HepG2 (cell line): Measurements from ENCODE around the gene ISOC2. TPM values are rescaled to one million over a fixed set of nuclear protein-coding genes. Genes with fewer than 3 reads are reported as not detected.
A peak's percentile ranks its signal among the peaks of the same experiment; 100 is the strongest.

Experiments
- AKAP8 ChIP-seq: sonication (generic); formaldehyde crosslinking; IDR thresholded peaks from 2 replicates; pipeline ENCODE4 v1.5.1; 2020; ENCODE audit warnings: mild to moderate bottlenecking, missing genetic modification reagents
- HOMEZ ChIP-seq: IDR thresholded peaks from 2 replicates; pipeline ENCODE4 v1.6.1; 2016; ENCODE audit warnings: low read depth
- NFIC ChIP-seq: IDR thresholded peaks from 2 replicates; pipeline ENCODE4 v1.6.1; 2012; ENCODE audit warnings: mild to moderate bottlenecking, low read length, inconsistent platforms
- NFKB2 ChIP-seq: sonication (generic); formaldehyde crosslinking; IDR thresholded peaks from 2 replicates; pipeline ENCODE4 v1.4.0; 2020; ENCODE audit warnings: missing genetic modification reagents, borderline replicate concordance
- PLSCR1 ChIP-seq: sonication (generic); formaldehyde crosslinking; IDR thresholded peaks from 2 replicates; pipeline ENCODE4 v1.5.0; 2020; ENCODE audit warnings: missing genetic modification reagents, mild to moderate bottlenecking, borderline replicate concordance
- PPARG ChIP-seq: conservative IDR thresholded peaks from 2 replicates; pipeline ENCODE4 v1.6.1; 2016; ENCODE audit warnings: missing biosample characterization, missing genetic modification reagents
- SALL1 ChIP-seq: sonication (generic); formaldehyde crosslinking; IDR thresholded peaks from 2 replicates; pipeline ENCODE4 v1.8.0; 2022; ENCODE audit warnings: mild to moderate bottlenecking, missing genetic modification reagents
- SALL2 ChIP-seq: sonication (generic); formaldehyde crosslinking; IDR thresholded peaks from 2 replicates; pipeline ENCODE4 v1.8.1; 2023; ENCODE audit warnings: mild to moderate bottlenecking, missing genetic modification reagents, inconsistent platforms
- SOX13 ChIP-seq, 3 experiments: fragments of 450-650 bp in 1 of 3; sonication (generic) in 1 of 3; formaldehyde crosslinking in 1 of 3; IDR thresholded peaks in 2 of 3; conservative IDR thresholded peaks in 1 of 3; 2 replicates each; pipeline versions ENCODE4 v1.5.0 to v1.6.1; 2016 to 2020; ENCODE audit warnings: antibody characterized with exemption in 1 of 3, mild to moderate bottlenecking in 1 of 3, missing compliant biosample characterization in 1 of 3, missing genetic modification reagents in 1 of 3, moderate library complexity in 1 of 3
- SP4 ChIP-seq: sonication (generic); formaldehyde crosslinking; IDR thresholded peaks from 2 replicates; pipeline ENCODE4 v1.8.1; 2023; ENCODE audit warnings: mild to moderate bottlenecking, missing genetic modification reagents
- SPEN ChIP-seq: sonication (generic); formaldehyde crosslinking; IDR thresholded peaks from 2 replicates; pipeline ENCODE4 v1.5.1; 2020; ENCODE audit warnings: low read depth, mild to moderate bottlenecking, missing genetic modification reagents
- SUZ12 ChIP-seq: fragments of 150-350 bp; IDR thresholded peaks from 2 replicates; pipeline ENCODE4 v1.6.1; 2014; ENCODE audit warnings: low read depth, low read length
- ZBTB3 ChIP-seq: sonication (generic); formaldehyde crosslinking; IDR thresholded peaks from 2 replicates; pipeline ENCODE4 v1.4.0; 2020; ENCODE audit warnings: low read depth, mild to moderate bottlenecking, moderate library complexity, missing genetic modification reagents, borderline replicate concordance
- ZBTB38 ChIP-seq: sonication (generic); formaldehyde crosslinking; IDR thresholded peaks from 2 replicates; pipeline ENCODE4 v1.5.1; 2020; ENCODE audit warnings: mild to moderate bottlenecking, missing genetic modification reagents
- ZC3H13 ChIP-seq: sonication (generic); formaldehyde crosslinking; IDR thresholded peaks from 2 replicates; pipeline ENCODE4 v1.8.1; 2023; ENCODE audit warnings: mild to moderate bottlenecking, missing genetic modification reagents, moderate library complexity
- ZNF12 ChIP-seq: sonication (generic); formaldehyde crosslinking; IDR thresholded peaks from 2 replicates; pipeline ENCODE4 v1.5.0; 2020; ENCODE audit warnings: missing genetic modification reagents
- ZNF234 ChIP-seq: sonication (generic); formaldehyde crosslinking; conservative IDR thresholded peaks from 2 replicates; pipeline ENCODE4 v1.5.1; 2020; ENCODE audit warnings: mild to moderate bottlenecking, missing genetic modification reagents
- ZNF276 ChIP-seq: sonication (generic); formaldehyde crosslinking; IDR thresholded peaks from 2 replicates; pipeline ENCODE4 v1.4.0; 2020; ENCODE audit warnings: mild to moderate bottlenecking, low read depth, missing genetic modification reagents
- ZNF329 ChIP-seq: sonication (generic); formaldehyde crosslinking; IDR thresholded peaks from 2 replicates; pipeline ENCODE4 v1.9.0; 2021; ENCODE audit warnings: low read depth, mild to moderate bottlenecking, missing genetic modification reagents
- ZNF350 ChIP-seq: sonication (generic); formaldehyde crosslinking; IDR thresholded peaks from 2 replicates; pipeline ENCODE4 v1.4.0; 2020; ENCODE audit warnings: mild to moderate bottlenecking, low read depth, missing genetic modification reagents, borderline replicate concordance
- ZNF431 ChIP-seq: sonication (generic); formaldehyde crosslinking; IDR thresholded peaks from 2 replicates; pipeline ENCODE4 v1.9.0; 2022; ENCODE audit warnings: missing genetic modification reagents, low read depth, mild to moderate bottlenecking, borderline replicate concordance
- ZNF441 ChIP-seq: sonication (generic); formaldehyde crosslinking; IDR thresholded peaks from 2 replicates; pipeline ENCODE4 v1.7.0; 2021; ENCODE audit warnings: missing genetic modification reagents, borderline replicate concordance
- ZNF451 ChIP-seq: sonication (generic); formaldehyde crosslinking; IDR thresholded peaks from 2 replicates; pipeline ENCODE4 v1.5.0; 2020; ENCODE audit warnings: mild to moderate bottlenecking, missing genetic modification reagents
- ZNF839 ChIP-seq: sonication (generic); formaldehyde crosslinking; IDR thresholded peaks from 2 replicates; pipeline ENCODE4 v1.4.0; 2020; ENCODE audit warnings: missing genetic modification reagents, mild to moderate bottlenecking, borderline replicate concordance
- polyA plus RNA-seq, 8 experiments: library from polyadenylated mRNA; depleted of rRNA in 3 of 8; stranded (reverse) in 7 of 8; unstranded in 1 of 8; fragments of >200 nt; fragmentation: Illumina TruSeq in 4 of 8; extraction: Trizol in 4 of 8; gene quantifications; 2 replicates each; pipeline versions ENCODE4 v1.2.1 to v1.2.3, GENCODE V29; 2011 to 2016; ENCODE audit warnings: low read depth in 4 of 8, missing spikeins in 1 of 8, mixed read lengths in 1 of 8; ENCODE audit not compliant: insufficient read depth in 1 of 8
- total RNA-seq, 5 experiments: library from RNA; depleted of rRNA; stranded (reverse); fragments of >200 nt; fragmentation: Illumina TruSeq; extraction: Trizol; gene quantifications; 2 replicates each; pipeline ENCODE4 v1.2.3, GENCODE V29; 2016; ENCODE audit warnings: low read depth in 1 of 5

The ISOC2 gene
- total and polyA plus RNA-seq, 2 of the 13 experiments (the other 11 are each of a cell fraction or from before 2014, with no cell fraction given): 76.8 to 105 TPM

DNA sequence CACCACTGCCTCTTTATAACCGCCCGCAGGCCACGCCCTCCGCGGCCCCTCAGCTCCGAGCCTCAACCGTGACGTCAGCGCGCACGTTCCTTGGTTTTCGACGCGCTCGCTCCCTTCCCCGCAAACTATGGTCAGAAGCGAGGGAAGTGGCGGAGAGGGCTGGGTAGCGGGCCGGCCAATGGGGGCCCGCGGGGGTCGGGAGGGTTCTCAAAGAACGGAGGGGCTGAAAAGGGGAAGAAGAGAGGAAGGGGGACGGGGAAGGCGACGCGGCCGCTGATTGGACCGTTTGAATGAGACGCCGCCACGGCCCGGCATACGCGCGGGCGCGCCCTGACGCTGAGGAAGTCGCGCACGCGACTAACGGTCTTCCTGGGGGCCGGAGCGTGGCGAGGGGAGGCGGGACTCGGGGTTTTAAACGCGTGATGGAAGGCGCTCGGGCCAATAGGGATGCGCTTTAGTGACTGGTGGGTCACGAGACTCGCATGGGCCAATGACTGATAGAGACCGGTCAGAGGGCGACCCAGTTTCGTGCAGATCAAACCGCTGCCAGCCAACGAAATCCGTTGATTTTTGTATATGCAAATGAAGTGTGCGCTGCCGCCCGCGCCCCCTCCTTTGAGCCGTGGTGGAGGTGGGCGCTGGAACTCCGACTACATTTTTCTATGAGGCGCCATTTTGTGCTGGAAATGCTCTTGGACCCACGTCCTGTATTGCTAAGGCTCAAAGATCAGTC is 53.5 kb downstream of the ISOC2 start (continued):
- TF ChIP-seq ZC3H13 (CRISPR knock-in tag) (0 out of 2 replicates have a peak, but pooled peaks have one; percentile 52), ZNF839 (no peak), SUZ12 (no peak), NFKB2 (CRISPR knock-in tag) (peak; percentile 36; the same call in 1 of the 2 replicates), AKAP8 (CRISPR knock-in tag) (no peak), SPEN (CRISPR knock-in tag) (no peak; the same call in none of the 2 replicates), ZNF350 (CRISPR knock-in tag) (peak; percentile 61; the same call in 1 of the 2 replicates), ZNF441 (CRISPR knock-in tag) (0 out of 2 replicates have a peak, but pooled peaks have one; percentile 57), HOMEZ (CRISPR knock-in tag) (0 out of 2 replicates have a peak, but pooled peaks have one; percentile 47), SP4 (CRISPR knock-in tag) (peak; percentile 77), ZNF276 (CRISPR knock-in tag) (no peak), ZNF451 (CRISPR knock-in tag) (no peak), PPARG (CRISPR knock-in tag) (no peak), ZNF431 (no peak), ZNF234 (CRISPR knock-in tag) (peak; percentile 43; the same call in 1 of the 2 replicates), ZNF329 (CRISPR knock-in tag) (0 out of 2 replicates have a peak, but pooled peaks have one; percentile 52), ZNF12 (CRISPR knock-in tag) (no peak), PLSCR1 (CRISPR knock-in tag) (no peak), SOX13 (IDR thresholded peaks at IDR 0.05) (no peak), SOX13 (CRISPR knock-in tag; conservative IDR thresholded peaks at IDR 0.05 in 1 of 2, IDR thresholded peaks at IDR 0.05 in 1 of 2) (no peak), NFIC (no peak), ZBTB3 (CRISPR knock-in tag) (no peak), SALL2 (CRISPR knock-in tag) (0 out of 2 replicates have a peak, but pooled peaks have one; percentile 67), ZBTB38 (no peak; the same call in 1 of the 2 replicates), SALL1 (CRISPR knock-in tag) (peak; percentile 76)
